ENCODE measurements around the gene TAB2.

GRCh38 chr6:149393002-149393679 lies 75.6 kb downstream of the TAB2 start:
- TF ChIP-seq POLR2AphosphoS5 (IDR thresholded peaks at IDR 0.05; ENCODE audit: insufficient read depth, low read depth, low read length) = no peak
- TF ChIP-seq CTCF (IDR thresholded peaks at IDR 0.05; ENCODE audit: extremely low read depth in 1 of 2, insufficient read depth in 1 of 2, low read depth in 1 of 2, low read length in 2 of 2) = no peak
- no peak for TF ChIP-seq POLR2A (IDR thresholded peaks at IDR 0.05; ENCODE audit: low read depth, low read length)
- TF ChIP-seq EZH2 (IDR thresholded peaks at IDR 0.05; ENCODE audit: borderline replicate concordance, low read depth, low read length, severe bottlenecking) = no peak

Data from endothelial cell of umbilical vein (primary cell).